Peyer's patch (tissue), 4 donors: Measurements from ENCODE around the gene GABBR2. TPM values are rescaled to one million over a fixed set of nuclear protein-coding genes. Genes with fewer than 3 reads are reported as not detected.

ENCODE experiments used
- DNase-seq, 3 donors: peaks; one replicate each; pipeline ENCODE4 v3.0.0-alpha.2; 2017 to 2019
- H3K27ac ChIP-seq, 4 donors: fragments of 200-600 bp; sonication (generic); one replicate each; pipeline ENCODE4 v1.5.1; 2016 to 2019
- H3K27me3 ChIP-seq, 2 donors: fragments of 200-600 bp; sonication (generic); one replicate each; pipeline ENCODE4 v1.5.1; 2019
- H3K36me3 ChIP-seq, 3 donors: fragments of 200-600 bp; sonication (generic); one replicate each; pipeline ENCODE4 v1.5.1; 2016 to 2019
- H3K4me1 ChIP-seq, 4 donors: fragments of 200-600 bp; sonication (generic); one replicate each; pipeline ENCODE4 v1.5.1; 2016 to 2019
- H3K4me3 ChIP-seq, 4 donors: fragments of 200-600 bp; sonication (generic); 1 replicate in 3 of 4; 2 replicates in 1 of 4; pipeline ENCODE4 v1.5.1; 2016 to 2019; ENCODE audit warnings: mild to moderate bottlenecking in 1 of 4
- H3K9me3 ChIP-seq, 4 donors: fragments of 200-600 bp; sonication (generic); one replicate each; pipeline ENCODE4 v1.5.1; 2016 to 2019; ENCODE audit warnings: mild to moderate bottlenecking in 1 of 4
- CTCF ChIP-seq, 6 experiments: fragments of 450-650 bp in 4 of 6; fragments of 200-600 bp in 2 of 6; sonication (generic) in 1 of 6; IDR thresholded peaks; one replicate each; pipeline ENCODE4 v1.5.1; 2017 to 2019; ENCODE audit warnings: antibody characterized with exemption in 6 of 6, mild to moderate bottlenecking in 3 of 6, moderate library complexity in 1 of 6
- POLR2A ChIP-seq, 2 donors: fragments of 450-650 bp; IDR thresholded peaks; one replicate each; pipeline ENCODE4 v1.5.1; 2017; ENCODE audit warnings: antibody characterized with exemption in 2 of 2, mild to moderate bottlenecking in 2 of 2, moderate library complexity in 2 of 2
- total RNA-seq, 4 donors: library from RNA; depleted of rRNA; stranded (reverse); fragments of >200 nt; gene quantifications; one replicate each; pipeline ENCODE4 v1.1.0, GENCODE V29; 2016

GABBR2 gene
- total RNA-seq, 4 donors from 2014 or later: not detected

- TF ChIP-seq CTCF (IDR thresholded peaks at IDR 0.05) (no peak), POLR2A (IDR thresholded peaks at IDR 0.05) (no peak)
Observed at GRCh38 chr9:98576354-98576753, 132.4 kb downstream of the GABBR2 start.

GRCh38 chr9:98575379-98576346 lies 133.1 kb downstream of the GABBR2 start:
- Histone ChIP-seq H3K4me3 (no peak overlapping the region), H3K27me3 (no peaks in the 10 kb centered on the region), H3K9me3 (no peaks in the 10 kb centered on the region), H3K4me1 (no peaks in the 10 kb centered on the region), H3K36me3 (no peaks in the 10 kb centered on the region), H3K27ac (no peak overlapping the region)
- DNase-seq: no peak
- TF ChIP-seq POLR2A (IDR thresholded peaks at IDR 0.05) (no peak), CTCF (IDR thresholded peaks at IDR 0.05) (no peak)

More at GRCh38 chr9:98576354-98576753, 132.4 kb downstream of the GABBR2 start:
- Histone ChIP-seq H3K27me3 (no peaks in the 10 kb centered on the region), H3K27ac (no peak overlapping the region), H3K9me3 (no peaks in the 10 kb centered on the region), H3K4me1 (no peaks in the 10 kb centered on the region), H3K4me3 (no peak overlapping the region), H3K36me3 (no peaks in the 10 kb centered on the region)
- DNase-seq: no peak

- Histone ChIP-seq H3K4me1 (no peaks in the 10 kb centered on the region), H3K36me3 (no peaks in the 10 kb centered on the region), H3K27ac (no peak overlapping the region), H3K4me3 (no peak overlapping the region), H3K9me3 (no peaks in the 10 kb centered on the region), H3K27me3 (no peaks in the 10 kb centered on the region)
- DNase-seq: no peak
- TF ChIP-seq POLR2A (IDR thresholded peaks at IDR 0.05) (no peak), CTCF (IDR thresholded peaks at IDR 0.05) (no peak)
Observed at GRCh38 chr9:98573749-98574278, 134.9 kb downstream of the GABBR2 start.

- Histone ChIP-seq H3K9me3 (no peaks in the 10 kb centered on the region), H3K27me3 (no peaks in the 10 kb centered on the region)
Observed at GRCh38 chr9:98572796-98573195, 135.9 kb downstream of the GABBR2 start.

GRCh38 chr9:98572054-98572627 lies 136.6 kb downstream of the GABBR2 start:
- no peak overlapping the region for H3K27ac ChIP-seq
- H3K27me3 ChIP-seq: no peaks in the 10 kb centered on the region
- no peak for DNase-seq
- no peaks in the 10 kb centered on the region for H3K36me3 ChIP-seq
- TF ChIP-seq POLR2A (IDR thresholded peaks at IDR 0.05) (no peak), CTCF (IDR thresholded peaks at IDR 0.05) (no peak)
- no peak overlapping the region for H3K4me3 ChIP-seq
- no peaks in the 10 kb centered on the region for H3K9me3 ChIP-seq
- H3K4me1 ChIP-seq: no peaks in the 10 kb centered on the region

More at GRCh38 chr9:98572796-98573195, 135.9 kb downstream of the GABBR2 start:
- no peak for DNase-seq
- no peak overlapping the region for H3K4me3 ChIP-seq
- TF ChIP-seq POLR2A (IDR thresholded peaks at IDR 0.05) (no peak), CTCF (IDR thresholded peaks at IDR 0.05) (no peak)
- H3K4me1 ChIP-seq: no peaks in the 10 kb centered on the region
- no peak overlapping the region for H3K27ac ChIP-seq
- no peaks in the 10 kb centered on the region for H3K36me3 ChIP-seq
